H1 (cell line): ENCODE results near the gene ZDHHC11B. TPM values are rescaled to one million over a fixed set of nuclear protein-coding genes. Genes with fewer than 3 reads are reported as not detected.

Source experiments
- BCL11A ChIP-seq, 2 experiments: IDR thresholded peaks; one replicate each; pipeline ENCODE4 v1.6.1; 2011; ENCODE audit warnings: low read depth in 2 of 2, low read length in 2 of 2, mild to moderate bottlenecking in 2 of 2
- CBX8 ChIP-seq: fragments of 300-800, 300-1000 bp; sonication (generic); IDR thresholded peaks from 2 replicates; pipeline ENCODE4 v1.7.1; 2016; ENCODE audit warnings: low read depth, low read length, borderline replicate concordance
- CHD7 ChIP-seq: fragments of 300-600 bp; sonication (generic); IDR thresholded peaks from 2 replicates; pipeline ENCODE4 v1.7.1; 2012; ENCODE audit warnings: low read length, moderate library complexity, mild to moderate bottlenecking, inconsistent platforms; ENCODE audit not compliant: insufficient replicate concordance
- E2F6 ChIP-seq: IDR thresholded peaks from 2 replicates; pipeline ENCODE4 v1.6.1; 2012; ENCODE audit warnings: inconsistent platforms
- EP300 ChIP-seq, 2 experiments: IDR thresholded peaks; 1 replicate in 1 of 2; 2 replicates in 1 of 2; pipeline ENCODE4 v1.6.1; 2011 to 2012; ENCODE audit warnings: low read depth in 2 of 2, low read length in 2 of 2, mild to moderate bottlenecking in 2 of 2, borderline replicate concordance in 1 of 2, inconsistent platforms in 1 of 2, moderate library complexity in 1 of 2
- EZH2 ChIP-seq: fragments of 200-600 bp; sonication (generic); IDR thresholded peaks from 2 replicates; pipeline ENCODE4 v1.7.1; 2012; ENCODE audit warnings: low read depth, mild to moderate bottlenecking, moderate library complexity, low read length, inconsistent platforms; ENCODE audit not compliant: severe bottlenecking
- GTF2F1 ChIP-seq: IDR thresholded peaks from 2 replicates; pipeline ENCODE4 v1.6.1; 2012; ENCODE audit warnings: low read depth, low read length, improper control_type of control experiment, borderline replicate concordance
- JUN ChIP-seq: IDR thresholded peaks from 2 replicates; pipeline ENCODE4 v1.6.1; 2011; ENCODE audit warnings: low read depth, mild to moderate bottlenecking, improper control_type of control experiment, low read length
- PHF8 ChIP-seq: fragments of 200-600 bp; sonication (generic); conservative IDR thresholded peaks from 2 replicates; pipeline ENCODE4 v1.7.1; 2012; ENCODE audit warnings: low read depth, mild to moderate bottlenecking, inconsistent platforms, low read length, moderate library complexity
- POLR2AphosphoS5 ChIP-seq: IDR thresholded peaks from 2 replicates; pipeline ENCODE4 v1.6.1; 2011; ENCODE audit warnings: low read depth, low read length
- SRF ChIP-seq: IDR thresholded peaks from 2 replicates; pipeline ENCODE4 v1.6.1; 2011; ENCODE audit warnings: mild to moderate bottlenecking, low read depth, low read length, moderate library complexity
- polyA plus RNA-seq, 7 experiments: library from polyadenylated mRNA; depleted of rRNA in 3 of 7; stranded (reverse) in 5 of 7; unstranded in 2 of 7; fragments of >200 nt in 5 of 7; fragments of 200-250 nt in 2 of 7; gene quantifications; 1 replicate in 5 of 7; 2 replicates in 1 of 7; 4 replicates in 1 of 7; pipeline versions ENCODE4 v1.2.1 to v1.2.3, GENCODE V29; 2011 to 2013; ENCODE audit warnings: missing spikeins in 2 of 7, mixed read lengths in 2 of 7
- total RNA-seq: library from RNA; stranded (reverse); fragmentation: NEBNext Ultra II Directional; extraction: Animal tissue kit (Norgen Biotek cat#: 25700); gene quantifications from 2 replicates; pipeline ENCODE4 v1.2.1, GENCODE V29; 2021

ZDHHC11B gene
- total and polyA plus RNA-seq, 2 of the 8 experiments (the other 6 are each of a cell fraction or from before 2014, with no cell fraction given), result 0.29 to 2.5 TPM

DNA sequence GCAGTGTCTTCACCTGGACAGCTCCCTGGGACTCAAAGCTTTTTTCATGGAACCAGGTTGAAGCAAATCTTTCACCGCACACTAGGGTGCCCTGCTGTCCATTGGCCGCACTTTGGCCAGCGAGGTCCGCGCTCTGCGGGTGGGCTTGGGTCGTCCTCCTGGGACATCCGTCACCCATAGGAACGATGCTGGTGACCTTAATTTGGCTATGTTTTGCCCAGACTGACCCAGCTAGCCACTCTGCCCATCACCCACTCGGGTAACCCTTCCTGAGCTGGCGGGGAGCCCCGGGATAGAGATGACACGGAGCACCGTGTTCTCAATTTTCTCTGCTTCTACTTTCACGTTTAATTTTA, 25.9 kb downstream of the ZDHHC11B start (continued):
- no peak for TF ChIP-seq CHD7
- no peak for TF ChIP-seq GTF2F1
- TF ChIP-seq CBX8, result no peak
- no peak for TF ChIP-seq JUN
- no peak for TF ChIP-seq E2F6
- TF ChIP-seq PHF8, result no peak
- no peak for TF ChIP-seq BCL11A (IDR thresholded peaks at IDR 0.05; ENCODE audit: low read depth in 2 of 2, low read length in 2 of 2)
- TF ChIP-seq SRF, result no peak
- TF ChIP-seq EZH2, result no peak
- no peak for TF ChIP-seq POLR2AphosphoS5
- TF ChIP-seq EP300 (IDR thresholded peaks at IDR 0.05; ENCODE audit: borderline replicate concordance in 1 of 2, low read depth in 2 of 2, low read length in 2 of 2), result no peak
